D721Med (cell line): Measurements from ENCODE around the gene TRNAU1AP.
"Not testable (repeated sequence)": the region's sequence is repeated elsewhere in the genome, so short reads cannot be mapped to it uniquely, and the experiment has no call there.

ENCODE experiments used
- DNase-seq: peaks from one replicate; pipeline ENCODE4 v3.0.0; 2011; ENCODE audit warnings: low spot score; ENCODE audit not compliant: insufficient read length
- FAIRE-seq: peaks from 2 replicates; lab custom pipeline; 2011; peaks lifted over from hg19 to GRCh38; lab: Jason Lieb, UNC
- CTCF ChIP-seq: IDR thresholded peaks from 2 replicates; pipeline ENCODE4 v1.5.1; 2012; ENCODE audit warnings: mild to moderate bottlenecking, control low read depth; ENCODE audit not compliant: insufficient read depth; ENCODE audit errors: missing control alignments

Gene TRNAU1AP

DNA sequence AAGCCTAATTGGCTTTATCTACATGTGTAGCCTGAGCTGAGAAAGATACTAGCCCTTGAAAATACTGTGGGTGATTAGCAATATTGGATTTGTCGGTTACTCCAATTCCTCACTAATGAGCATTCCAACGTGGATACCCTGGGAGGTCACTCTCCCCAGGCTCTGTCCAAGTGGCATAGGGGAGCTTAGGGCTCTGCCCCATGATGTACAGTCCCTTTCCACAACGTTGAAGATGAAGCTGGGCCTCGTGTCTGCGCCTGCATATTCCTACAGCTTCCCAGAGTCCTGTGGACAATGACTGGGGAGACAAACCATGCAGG, 44.5 kb upstream of the TRNAU1AP start:
- no peak for TF ChIP-seq CTCF
- DNase-seq (no peak), FAIRE-seq (no peak)

DNA sequence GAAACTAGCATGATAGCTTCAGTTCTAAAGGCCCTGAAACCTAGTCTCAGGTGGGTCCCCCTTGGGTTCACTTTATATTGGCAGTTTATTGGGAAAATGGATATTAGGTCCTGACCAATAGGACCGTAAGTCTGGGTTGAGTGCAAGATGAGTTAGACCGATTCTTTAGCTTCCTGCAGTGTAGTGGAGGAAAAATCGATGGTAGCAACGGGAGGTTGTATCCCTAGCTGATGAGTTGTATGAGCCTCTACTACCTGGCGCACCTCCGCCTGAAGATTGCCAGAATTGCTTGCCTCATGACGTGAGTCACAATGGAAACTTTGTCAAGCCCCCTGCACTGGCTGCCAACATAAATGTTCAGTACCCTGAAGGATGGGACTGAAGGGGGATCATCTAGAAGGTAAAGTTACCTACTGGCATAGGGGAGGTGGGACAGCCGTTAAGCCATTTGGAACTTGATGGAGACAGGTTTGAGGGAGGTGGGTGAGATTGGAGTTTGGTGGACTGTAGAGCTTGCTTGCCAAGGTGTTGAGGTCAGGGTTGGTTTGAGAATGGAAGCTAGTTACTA, 43.1 kb upstream of the TRNAU1AP start:
- TF ChIP-seq CTCF = no peak
- DNase-seq = no peak

DNA sequence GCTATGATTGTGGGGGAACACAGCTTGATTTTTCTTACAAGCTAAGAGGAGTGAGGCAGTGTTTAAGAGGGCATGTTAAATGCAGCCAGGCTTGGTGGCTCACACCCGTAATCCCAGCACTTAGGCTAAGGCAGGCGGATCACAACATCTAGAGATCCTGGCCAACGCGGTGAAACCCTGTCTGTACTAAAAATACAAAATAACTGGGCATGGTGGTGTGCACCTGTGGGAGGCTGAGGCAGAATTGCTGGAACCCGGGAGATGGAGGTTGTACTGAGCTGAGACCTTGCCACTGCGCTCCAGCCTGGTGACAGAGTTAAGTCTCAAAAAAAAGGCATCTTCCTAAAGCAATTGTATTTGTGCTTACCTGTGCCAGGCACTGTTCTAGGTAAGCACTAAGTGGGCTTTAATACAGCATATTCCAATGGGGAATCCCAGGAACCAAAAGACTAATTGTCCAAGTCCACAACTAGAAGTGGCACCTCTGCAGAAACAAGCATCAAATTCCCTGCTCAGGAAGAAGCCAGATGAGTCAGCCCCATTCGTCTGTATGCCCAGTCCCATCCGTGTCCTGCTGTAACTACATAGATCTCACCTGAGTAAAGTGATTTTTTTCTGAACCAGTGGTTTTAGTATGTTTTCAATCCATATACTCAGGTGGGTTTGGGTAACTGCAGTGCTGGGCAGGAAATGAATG, 42.5 kb upstream of the TRNAU1AP start:
- no peak for DNase-seq
- no peak for TF ChIP-seq CTCF
- no peak for FAIRE-seq

More for the DNA sequence above, 43.1 kb upstream of the TRNAU1AP start:
- no peak for FAIRE-seq

GRCh38 chr1:28510970-28511440, 41.9 kb upstream of the TRNAU1AP start:
- no peak for DNase-seq
- no peak for TF ChIP-seq CTCF
- FAIRE-seq = no peak

- DNase-seq (no peak), FAIRE-seq (no peak)
- TF ChIP-seq CTCF = no peak
Measured at GRCh38 chr1:28512058-28512611, 40.8 kb upstream of the TRNAU1AP start.

DNA sequence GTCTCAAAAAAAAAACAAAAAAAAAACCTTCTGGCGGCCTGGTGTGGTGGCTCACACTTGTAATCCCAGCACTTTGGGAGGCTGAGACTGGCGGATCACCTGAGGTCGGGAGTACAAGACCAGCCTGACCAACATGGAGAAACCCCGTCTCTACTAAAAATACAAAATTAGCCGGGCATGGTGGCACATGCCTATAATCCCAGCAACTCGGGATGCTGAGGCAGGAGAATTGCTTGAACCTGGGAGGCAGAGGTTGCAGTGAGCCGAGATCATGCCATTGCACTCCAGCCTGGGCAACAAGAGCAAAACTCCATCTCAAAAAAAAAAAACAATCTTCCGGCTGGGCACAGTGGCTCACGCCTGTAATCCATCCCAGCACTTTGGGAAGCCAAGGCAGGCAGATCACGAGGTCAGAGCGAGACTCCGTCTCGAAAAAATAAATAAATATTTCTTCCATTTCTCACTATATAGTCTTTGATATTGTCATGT, 38.4 kb upstream of the TRNAU1AP start:
- DNase-seq = not testable (repeated sequence)

GRCh38 chr1:28516518-28516956, 36.3 kb upstream of the TRNAU1AP start:
- no peak for DNase-seq
- TF ChIP-seq CTCF = no peak
- FAIRE-seq = no peak

More for the DNA sequence above, 38.4 kb upstream of the TRNAU1AP start:
- FAIRE-seq = not testable (repeated sequence)
